Mesenchymal stem cell (in vitro differentiated cells and primary cell): ENCODE data around the gene PGS1. TPM values are rescaled to one million over a fixed set of nuclear protein-coding genes. Genes with fewer than 3 reads are reported as not detected.
A peak's percentile ranks its signal among the peaks of the same experiment; 100 is the strongest.

ENCODE experiments used
- DNase-seq: peaks from one replicate; pipeline ENCODE4 v3.0.0-alpha.2; 2013
- H2AFZ ChIP-seq: one replicate; pipeline ENCODE4 v1.6.1; 2013; ENCODE audit warnings: low read depth, mild to moderate bottlenecking, control low read depth, inconsistent platforms, low read length, moderate library complexity
- H2AK5ac ChIP-seq: 2 replicates; pipeline ENCODE4 v1.6.1; 2013; ENCODE audit warnings: low read length, moderate library complexity, mild to moderate bottlenecking, inconsistent platforms; ENCODE audit not compliant: severe bottlenecking
- H2BK120ac ChIP-seq: one replicate; pipeline ENCODE4 v1.6.1; 2013; ENCODE audit warnings: low read depth, mild to moderate bottlenecking, inconsistent platforms, low read length, moderate library complexity
- H2BK12ac ChIP-seq, 2 experiments: one replicate each; pipeline ENCODE4 v1.6.1; 2013; ENCODE audit warnings: inconsistent platforms in 2 of 2, low read length in 2 of 2, mild to moderate bottlenecking in 2 of 2, moderate library complexity in 2 of 2, control low read depth in 1 of 2
- H2BK15ac ChIP-seq: one replicate; pipeline ENCODE4 v1.6.1; 2013; ENCODE audit warnings: mild to moderate bottlenecking, low read depth, inconsistent platforms; ENCODE audit not compliant: poor library complexity, severe bottlenecking
- H2BK5ac ChIP-seq: 2 replicates; pipeline ENCODE4 v1.6.1; 2013; ENCODE audit warnings: low read depth, mild to moderate bottlenecking, low read length, control low read depth, inconsistent platforms; ENCODE audit not compliant: poor library complexity, severe bottlenecking
- H3K14ac ChIP-seq, 2 experiments: one replicate each; pipeline ENCODE4 v1.6.1; 2013; ENCODE audit warnings: inconsistent platforms in 2 of 2, low read length in 2 of 2, control low read depth in 1 of 2, mild to moderate bottlenecking in 1 of 2, moderate library complexity in 1 of 2
- H3K18ac ChIP-seq, 2 experiments: one replicate each; pipeline ENCODE4 v1.6.1; 2013; ENCODE audit warnings: inconsistent platforms in 2 of 2, low read length in 2 of 2, control low read depth in 1 of 2, low read depth in 1 of 2, mild to moderate bottlenecking in 1 of 2
- H3K23ac ChIP-seq, 2 experiments: one replicate each; pipeline ENCODE4 v1.6.1; 2013; ENCODE audit warnings: inconsistent platforms in 2 of 2, low read length in 2 of 2, mild to moderate bottlenecking in 2 of 2, moderate library complexity in 2 of 2, control low read depth in 1 of 2
- H3K27ac ChIP-seq: 2 replicates; pipeline ENCODE4 v1.5.1; 2013; ENCODE audit warnings: mild to moderate bottlenecking, moderate library complexity, low read length, control low read depth, inconsistent platforms; ENCODE audit not compliant: poor library complexity, severe bottlenecking
- H3K27me3 ChIP-seq, 2 experiments: 2 replicates each; pipeline versions ENCODE4 v1.6.1 to v1.7.0; 2013; ENCODE audit warnings: low read length in 2 of 2, mild to moderate bottlenecking in 2 of 2, moderate library complexity in 2 of 2, control low read depth in 1 of 2, inconsistent platforms in 1 of 2; ENCODE audit not compliant: control insufficient read depth in 1 of 2, insufficient read depth in 1 of 2
- H3K36me3 ChIP-seq, 2 experiments: 2 replicates each; pipeline versions ENCODE4 v1.6.1 to v1.7.0; 2013; ENCODE audit warnings: low read length in 2 of 2, control low read depth in 1 of 2, inconsistent platforms in 1 of 2, low read depth in 1 of 2, mild to moderate bottlenecking in 1 of 2; ENCODE audit not compliant: insufficient read depth in 2 of 2, control insufficient read depth in 1 of 2
- H3K4ac ChIP-seq, 2 experiments: one replicate each; pipeline ENCODE4 v1.6.1; 2013; ENCODE audit warnings: inconsistent platforms in 2 of 2, low read length in 2 of 2, mild to moderate bottlenecking in 2 of 2, moderate library complexity in 2 of 2, control low read depth in 1 of 2, low read depth in 1 of 2
- H3K4me1 ChIP-seq: 2 replicates; pipeline ENCODE4 v1.6.1; 2013; ENCODE audit warnings: low read depth, low read length, control low read depth; ENCODE audit not compliant: control insufficient read depth, insufficient read depth
- H3K4me2 ChIP-seq: 2 replicates; pipeline ENCODE4 v1.6.1; 2013; ENCODE audit warnings: low read length, mild to moderate bottlenecking, inconsistent platforms; ENCODE audit not compliant: poor library complexity, severe bottlenecking
- H3K4me3 ChIP-seq, 2 experiments: 2 replicates each; pipeline versions ENCODE4 v1.5.1 to v1.7.0; 2013; ENCODE audit warnings: low read length in 2 of 2, mild to moderate bottlenecking in 2 of 2, control low read depth in 1 of 2, low read depth in 1 of 2; ENCODE audit not compliant: insufficient read depth in 1 of 2
- H3K79me1 ChIP-seq: replicated peaks from 2 replicates; pipeline ENCODE4 v1.6.1; 2013; ENCODE audit warnings: mild to moderate bottlenecking, control low read depth, low read length, inconsistent platforms; ENCODE audit not compliant: poor library complexity, severe bottlenecking
- H3K9ac ChIP-seq: 2 replicates; pipeline ENCODE4 v1.7.0; 2013; ENCODE audit warnings: mild to moderate bottlenecking, low read length, moderate library complexity
- H3K9me3 ChIP-seq: 2 replicates; pipeline ENCODE4 v1.7.0; 2013; ENCODE audit warnings: mild to moderate bottlenecking, low read length; ENCODE audit not compliant: control insufficient read depth
- H4K8ac ChIP-seq: one replicate; pipeline ENCODE4 v1.6.1; 2013; ENCODE audit warnings: inconsistent platforms, mild to moderate bottlenecking, low read length, moderate library complexity
- H4K91ac ChIP-seq: one replicate; pipeline ENCODE4 v1.6.1; 2013; ENCODE audit warnings: mild to moderate bottlenecking, low read length, inconsistent platforms
- WGBS: methylation state at CpG from one replicate; pipeline ENCODE4 v1.1.7; 2013; ENCODE audit warnings: mixed read lengths; 5-methylcytosine and 5-hydroxymethylcytosine counted together
- polyA plus RNA-seq, 2 experiments: library from polyadenylated mRNA; stranded (reverse); fragments of 200-250 nt; gene quantifications; one replicate each; pipeline ENCODE4 v1.2.3, GENCODE V29; 2013

The PGS1 gene
- 21.8 TPM for polyA plus RNA-seq (2013, experiment 1 of 2)
- 22.1 TPM for polyA plus RNA-seq (2013, experiment 2 of 2)

GRCh38 chr17:78378225-78379130 is at the start of gene PGS1:
PGS1 (plus strand) TSS chr17:78378649; CDS start chr17:78378666, 17 bp downstream.
- H3K23ac ChIP-seq, result peak within 1 kb of the TSS in 1 of 2 experiments; percentile 87
- H2AFZ ChIP-seq, result peak within 1 kb of the TSS; percentile 68
- H3K4ac ChIP-seq, result peak within 1 kb of the TSS; percentile 92 to 96
- H3K4me3 ChIP-seq, result peak within 1 kb of the TSS; percentile 97
- peak within 1 kb of the TSS; percentile 99 for H4K91ac ChIP-seq
- peaks cover 37% of the 10 kb centered on the region for H3K4me1 ChIP-seq
- H3K79me1 ChIP-seq, result no peaks in the 10 kb centered on the region
- H3K14ac ChIP-seq, result peak within 1 kb of the TSS in 1 of 2 experiments; percentile 53
- H3K9me3 ChIP-seq, result no peaks in the 10 kb centered on the region
- H3K4me2 ChIP-seq, result peak within 1 kb of the TSS; percentile 70
- peaks cover 0 to 14% of the 10 kb centered on the region in 2 experiments for H3K36me3 ChIP-seq
- H2BK12ac ChIP-seq, result peak within 1 kb of the TSS; percentile 67 to 87
- peak within 1 kb of the TSS; percentile 99 for H3K9ac ChIP-seq
- WGBS, result 4% methylated on average over 88 of the region's 89 CpGs
- H2BK15ac ChIP-seq, result peak within 1 kb of the TSS; percentile 97
- peak within 1 kb of the TSS; percentile 100 for H4K8ac ChIP-seq
- H3K27me3 ChIP-seq, result no peaks in the 10 kb centered on the region
- peak within 1 kb of the TSS; percentile 43 for H2AK5ac ChIP-seq
- H2BK120ac ChIP-seq, result peak within 1 kb of the TSS; percentile 82
- peak within 1 kb of the TSS; percentile 79 to 99 for H3K18ac ChIP-seq
- peak within 1 kb of the TSS; percentile 89 for H3K27ac ChIP-seq
- peak within 1 kb of the TSS; percentile 100 for H2BK5ac ChIP-seq
- DNase-seq, result peak; percentile 81

- peak overlapping the region; percentile 90 for H2BK120ac ChIP-seq
- H2AK5ac ChIP-seq, result peak overlapping the region; percentile 65
- H2BK12ac ChIP-seq, result peak overlapping the region; percentile 88 to 93
- H3K79me1 ChIP-seq, result no peaks in the 10 kb centered on the region
- H3K27me3 ChIP-seq, result no peaks in the 10 kb centered on the region
- peak overlapping the region; percentile 67 for H2BK5ac ChIP-seq
- peak overlapping the region; percentile 64 for H3K9ac ChIP-seq
- peak overlapping the region; percentile 93 for H2BK15ac ChIP-seq
- H3K18ac ChIP-seq, result peak overlapping the region; percentile 15 to 86
- peaks cover 31% of the 10 kb centered on the region for H3K4me1 ChIP-seq
- peak overlapping the region in 1 of 2 experiments; percentile 68 for H3K14ac ChIP-seq
- H3K4me2 ChIP-seq, result peak overlapping the region; percentile 27
- H3K9me3 ChIP-seq, result no peaks in the 10 kb centered on the region
- H4K8ac ChIP-seq, result peak overlapping the region; percentile 97
- no peaks in the 10 kb centered on the region for H3K36me3 ChIP-seq
- 47% methylated on average over 16 of the region's 16 CpGs for WGBS
- DNase-seq, result peak; percentile 85
- H2AFZ ChIP-seq, result peak overlapping the region; percentile 46
- no peak overlapping the region for H3K23ac ChIP-seq
- H3K4me3 ChIP-seq, result no peak overlapping the region
- H4K91ac ChIP-seq, result peak overlapping the region; percentile 92
- H3K4ac ChIP-seq, result peak overlapping the region; percentile 85 to 93
- peak overlapping the region; percentile 88 for H3K27ac ChIP-seq
Measured at GRCh38 chr17:78329263-78330059, 49.0 kb upstream of the PGS1 start.

- no peaks in the 10 kb centered on the region for H3K36me3 ChIP-seq
- no peak overlapping the region for H3K4me2 ChIP-seq
- peak overlapping the region; percentile 60 for H3K27ac ChIP-seq
- peak overlapping the region in 1 of 2 experiments; percentile 46 for H3K14ac ChIP-seq
- peak overlapping the region; percentile 39 for H4K8ac ChIP-seq
- no peaks in the 10 kb centered on the region for H3K27me3 ChIP-seq
- H3K23ac ChIP-seq, result peak overlapping the region in 1 of 2 experiments; percentile 48
- peaks cover 25% of the 10 kb centered on the region for H3K4me1 ChIP-seq
- H2BK12ac ChIP-seq, result peak overlapping the region; percentile 72 to 84
- H2BK5ac ChIP-seq, result no peak overlapping the region
- H3K9ac ChIP-seq, result peak overlapping the region; percentile 12
- H3K4ac ChIP-seq, result peak overlapping the region in 1 of 2 experiments; percentile 24
- peak overlapping the region; percentile 53 for H4K91ac ChIP-seq
- H2AK5ac ChIP-seq, result peak overlapping the region; percentile 91
- peak overlapping the region; percentile 30 to 80 for H3K18ac ChIP-seq
- no peak overlapping the region for H2AFZ ChIP-seq
- no peak overlapping the region for H2BK120ac ChIP-seq
- peak overlapping the region; percentile 4 for H2BK15ac ChIP-seq
- H3K4me3 ChIP-seq, result no peak overlapping the region
- H3K9me3 ChIP-seq, result no peaks in the 10 kb centered on the region
- no peaks in the 10 kb centered on the region for H3K79me1 ChIP-seq
- 62% methylated on average over 13 of the region's 13 CpGs for WGBS
- DNase-seq, result peak; percentile 32
Measured at GRCh38 chr17:78330570-78331224, 47.8 kb upstream of the PGS1 start.
